Measurements from ENCODE around the gene TMEM163. TPM values are rescaled to one million over a fixed set of nuclear protein-coding genes. Genes with fewer than 3 reads are reported as not detected.

TMEM163 gene
- total RNA-seq, 1 donor from 2014 or later = 1.0 TPM

- no peaks in the 10 kb centered on the region for H3K27me3 Mint-ChIP-seq (ENCODE audit: low read depth)
- no peak for TF ChIP-seq CTCF (conservative IDR thresholded peaks at IDR 0.05)
- no peak overlapping the region for H3K4me3 Mint-ChIP-seq
- H3K9me3 Mint-ChIP-seq = no peaks in the 10 kb centered on the region
- no peak for DNase-seq (ENCODE audit: low read depth, low spot score)
- no peak overlapping the region for H3K27ac Mint-ChIP-seq (ENCODE audit: unreplicated experiment)
- H3K4me1 Mint-ChIP-seq = peaks cover 18% of the 10 kb centered on the region
- H3K36me3 Mint-ChIP-seq (ENCODE audit: low read depth) = no peaks in the 10 kb centered on the region
Observed at GRCh38 chr2:134540990-134541389, 177.8 kb downstream of the TMEM163 start.

GRCh38 chr2:134539981-134540380 lies 178.8 kb downstream of the TMEM163 start:
- no peaks in the 10 kb centered on the region for H3K36me3 Mint-ChIP-seq (ENCODE audit: low read depth)
- H3K27me3 Mint-ChIP-seq (ENCODE audit: low read depth) = no peaks in the 10 kb centered on the region
- peaks cover 8% of the 10 kb centered on the region for H3K4me1 Mint-ChIP-seq
- TF ChIP-seq CTCF (conservative IDR thresholded peaks at IDR 0.05) = no peak
- no peaks in the 10 kb centered on the region for H3K9me3 Mint-ChIP-seq
- H3K4me3 Mint-ChIP-seq = no peak overlapping the region
- no peak overlapping the region for H3K27ac Mint-ChIP-seq (ENCODE audit: unreplicated experiment)
- DNase-seq (ENCODE audit: low read depth, low spot score) = no peak

GRCh38 chr2:134537702-134538101 lies 181.1 kb downstream of the TMEM163 start:
- Mint-ChIP-seq H3K27ac (ENCODE audit: unreplicated experiment) (no peak overlapping the region), H3K36me3 (ENCODE audit: low read depth) (no peaks in the 10 kb centered on the region), H3K27me3 (ENCODE audit: low read depth) (no peaks in the 10 kb centered on the region), H3K9me3 (no peaks in the 10 kb centered on the region), H3K4me1 (peaks cover 11% of the 10 kb centered on the region), H3K4me3 (no peak overlapping the region)
- no peak for TF ChIP-seq CTCF (conservative IDR thresholded peaks at IDR 0.05)
- DNase-seq (ENCODE audit: low read depth, low spot score) = no peak

GRCh38 chr2:134537121-134537520 lies 181.7 kb downstream of the TMEM163 start:
- no peaks in the 10 kb centered on the region for H3K9me3 Mint-ChIP-seq
- no peak for TF ChIP-seq CTCF (conservative IDR thresholded peaks at IDR 0.05)
- H3K4me3 Mint-ChIP-seq = no peak overlapping the region
- DNase-seq (ENCODE audit: low read depth, low spot score) = no peak
- no peak overlapping the region for H3K27ac Mint-ChIP-seq (ENCODE audit: unreplicated experiment)
- H3K4me1 Mint-ChIP-seq = peaks cover 11% of the 10 kb centered on the region
- no peaks in the 10 kb centered on the region for H3K36me3 Mint-ChIP-seq (ENCODE audit: low read depth)
- no peaks in the 10 kb centered on the region for H3K27me3 Mint-ChIP-seq (ENCODE audit: low read depth)

GRCh38 chr2:134536296-134536695 lies 182.5 kb downstream of the TMEM163 start:
- no peak overlapping the region for H3K27ac Mint-ChIP-seq (ENCODE audit: unreplicated experiment)
- H3K9me3 Mint-ChIP-seq = no peaks in the 10 kb centered on the region
- H3K36me3 Mint-ChIP-seq (ENCODE audit: low read depth) = no peaks in the 10 kb centered on the region
- peaks cover 11% of the 10 kb centered on the region for H3K4me1 Mint-ChIP-seq
- DNase-seq (ENCODE audit: low read depth, low spot score) = no peak
- no peaks in the 10 kb centered on the region for H3K27me3 Mint-ChIP-seq (ENCODE audit: low read depth)
- TF ChIP-seq CTCF (conservative IDR thresholded peaks at IDR 0.05) = no peak
- H3K4me3 Mint-ChIP-seq = no peak overlapping the region

GRCh38 chr2:134532537-134532936 lies 186.3 kb downstream of the TMEM163 start:
- no peak for DNase-seq (ENCODE audit: low read depth, low spot score)
- Mint-ChIP-seq H3K4me3 (no peak overlapping the region), H3K4me1 (peaks cover 6% of the 10 kb centered on the region), H3K36me3 (ENCODE audit: low read depth) (no peaks in the 10 kb centered on the region), H3K27me3 (ENCODE audit: low read depth) (no peaks in the 10 kb centered on the region), H3K27ac (ENCODE audit: unreplicated experiment) (no peak overlapping the region), H3K9me3 (no peaks in the 10 kb centered on the region)
- TF ChIP-seq CTCF (conservative IDR thresholded peaks at IDR 0.05) = no peak
